Parathyroid adenoma (tissue), 2 donors: Measurements from ENCODE around the gene BSND.
"Not testable (repeated sequence)": the region's sequence is repeated elsewhere in the genome, so short reads cannot be mapped to it uniquely, and the experiment has no call there.

ENCODE experiments used
- H2AFZ ChIP-seq: fragments of 300-600 bp; sonication (generic); one replicate; pipeline ENCODE4 v1.7.0; 2017; ENCODE audit warnings: antibody characterized with exemption, mild to moderate bottlenecking
- H3K27ac ChIP-seq: fragments of 300-600 bp; sonication (generic); one replicate; pipeline ENCODE4 v1.7.0; 2017
- H3K27me3 ChIP-seq: fragments of 300-600 bp; sonication (generic); one replicate; pipeline ENCODE4 v1.7.0; 2017; ENCODE audit warnings: low read length; ENCODE audit not compliant: control insufficient read depth, insufficient read depth
- H3K36me3 ChIP-seq: fragments of 300-600 bp; sonication (generic); one replicate; pipeline ENCODE4 v1.7.0; 2017; ENCODE audit warnings: low read length; ENCODE audit not compliant: control insufficient read depth, insufficient read depth
- H3K4me1 ChIP-seq: fragments of 300-600 bp; sonication (generic); one replicate; pipeline ENCODE4 v1.7.0; 2017; ENCODE audit warnings: control low read depth
- H3K4me2 ChIP-seq: fragments of 300-600 bp; sonication (generic); one replicate; pipeline ENCODE4 v1.7.0; 2017; ENCODE audit warnings: low read length
- H3K4me3 ChIP-seq: fragments of 300-600 bp; sonication (generic); one replicate; pipeline ENCODE4 v1.7.0; 2017; ENCODE audit warnings: low read depth, low read length
- H3K79me2 ChIP-seq: fragments of 300-600 bp; sonication (generic); one replicate; pipeline ENCODE4 v1.7.0; 2017; ENCODE audit warnings: control low read depth
- H3K9ac ChIP-seq: fragments of 300-600 bp; sonication (generic); one replicate; pipeline ENCODE4 v1.7.0; 2017; ENCODE audit warnings: mild to moderate bottlenecking
- H3K9me3 ChIP-seq: fragments of 300-600 bp; sonication (generic); one replicate; pipeline ENCODE4 v1.7.0; 2017; ENCODE audit warnings: low read length; ENCODE audit not compliant: control insufficient read depth
- TF ChIP-seq, protein P1 (sequence below): fragments of 300-600 bp; sonication (generic); IDR thresholded peaks from one replicate; pipeline ENCODE4 v1.7.0; 2017; ENCODE audit warnings: antibody characterized with exemption, mild to moderate bottlenecking
- donor health status: primary hyperparathyroidism.

Gene BSND

DNA sequence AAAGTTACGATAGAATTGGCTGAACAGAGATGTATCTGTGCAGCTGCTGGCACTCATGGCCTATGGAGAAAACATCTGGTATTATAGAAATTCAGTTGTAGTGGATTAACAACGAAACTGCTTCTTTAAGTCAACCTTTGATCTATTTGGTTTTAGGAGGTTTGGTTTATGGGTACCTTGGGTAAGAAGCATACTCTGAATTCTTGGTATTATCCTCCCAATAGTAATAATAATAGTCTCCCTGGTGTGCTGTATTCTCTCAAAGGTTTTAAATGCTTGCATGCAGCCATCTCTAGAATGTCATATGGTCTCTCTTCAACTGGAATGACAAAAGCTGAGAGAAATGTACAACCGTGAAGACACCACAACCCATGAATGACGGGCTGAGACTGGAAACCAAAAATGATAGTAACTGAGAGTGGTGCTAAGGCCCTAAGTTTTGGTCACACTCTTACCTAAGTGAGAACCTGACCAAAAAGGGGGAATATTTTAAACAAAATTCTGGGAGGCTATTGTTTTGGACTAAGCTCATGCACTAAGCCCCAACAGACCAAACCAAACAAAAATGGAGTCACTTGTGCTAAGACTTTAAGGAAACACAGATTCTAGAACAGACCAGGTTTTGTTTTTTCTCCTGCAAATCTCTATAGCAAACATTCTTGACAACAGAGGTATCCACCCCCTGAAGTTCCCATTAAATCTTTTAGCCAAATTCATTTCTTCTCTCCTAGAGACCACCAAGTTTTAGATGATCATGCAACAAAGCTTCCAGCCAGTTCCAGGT is 35.9 kb upstream of the BSND start:
- Histone ChIP-seq H3K9ac (no peak overlapping the region), H3K79me2 (no peaks in the 10 kb centered on the region), H3K4me2 (no peak overlapping the region), H2AFZ (no peak overlapping the region), H3K4me3 (no peak overlapping the region), H3K27ac (no peak overlapping the region), H3K4me1 (no peaks in the 10 kb centered on the region), H3K36me3 (no peaks in the 10 kb centered on the region), H3K27me3 (no peaks in the 10 kb centered on the region), H3K9me3 (no peaks in the 10 kb centered on the region)
- TF ChIP-seq, protein P1, sequence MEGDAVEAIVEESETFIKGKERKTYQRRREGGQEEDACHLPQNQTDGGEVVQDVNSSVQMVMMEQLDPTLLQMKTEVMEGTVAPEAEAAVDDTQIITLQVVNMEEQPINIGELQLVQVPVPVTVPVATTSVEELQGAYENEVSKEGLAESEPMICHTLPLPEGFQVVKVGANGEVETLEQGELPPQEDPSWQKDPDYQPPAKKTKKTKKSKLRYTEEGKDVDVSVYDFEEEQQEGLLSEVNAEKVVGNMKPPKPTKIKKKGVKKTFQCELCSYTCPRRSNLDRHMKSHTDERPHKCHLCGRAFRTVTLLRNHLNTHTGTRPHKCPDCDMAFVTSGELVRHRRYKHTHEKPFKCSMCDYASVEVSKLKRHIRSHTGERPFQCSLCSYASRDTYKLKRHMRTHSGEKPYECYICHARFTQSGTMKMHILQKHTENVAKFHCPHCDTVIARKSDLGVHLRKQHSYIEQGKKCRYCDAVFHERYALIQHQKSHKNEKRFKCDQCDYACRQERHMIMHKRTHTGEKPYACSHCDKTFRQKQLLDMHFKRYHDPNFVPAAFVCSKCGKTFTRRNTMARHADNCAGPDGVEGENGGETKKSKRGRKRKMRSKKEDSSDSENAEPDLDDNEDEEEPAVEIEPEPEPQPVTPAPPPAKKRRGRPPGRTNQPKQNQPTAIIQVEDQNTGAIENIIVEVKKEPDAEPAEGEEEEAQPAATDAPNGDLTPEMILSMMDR = no peak

DNA sequence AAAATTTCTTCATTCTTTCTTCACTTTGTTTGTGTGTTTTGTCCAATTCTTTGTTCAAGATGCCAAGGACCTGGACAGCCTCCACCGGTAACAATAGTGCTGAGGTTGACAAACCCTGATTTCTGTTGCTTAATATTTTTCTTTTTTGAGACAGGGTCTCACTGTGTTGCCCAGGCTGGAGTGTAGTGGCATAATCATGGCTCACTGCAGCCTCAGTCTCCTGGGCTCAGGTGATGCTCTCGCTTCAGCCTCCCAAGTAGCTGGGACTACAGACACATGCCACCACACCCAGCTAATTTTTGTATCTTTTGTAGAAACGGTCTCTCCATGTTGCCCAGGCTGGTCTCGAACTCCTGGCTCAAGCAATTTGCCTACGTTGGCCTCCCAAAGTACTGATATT is 34.9 kb upstream of the BSND start:
- not testable (repeated sequence) for H3K36me3 ChIP-seq, H3K4me2 ChIP-seq, H2AFZ ChIP-seq, H3K4me1 ChIP-seq, H3K27ac ChIP-seq, H3K27me3 ChIP-seq, H3K9ac ChIP-seq, H3K9me3 ChIP-seq, H3K79me2 ChIP-seq, H3K4me3 ChIP-seq

DNA sequence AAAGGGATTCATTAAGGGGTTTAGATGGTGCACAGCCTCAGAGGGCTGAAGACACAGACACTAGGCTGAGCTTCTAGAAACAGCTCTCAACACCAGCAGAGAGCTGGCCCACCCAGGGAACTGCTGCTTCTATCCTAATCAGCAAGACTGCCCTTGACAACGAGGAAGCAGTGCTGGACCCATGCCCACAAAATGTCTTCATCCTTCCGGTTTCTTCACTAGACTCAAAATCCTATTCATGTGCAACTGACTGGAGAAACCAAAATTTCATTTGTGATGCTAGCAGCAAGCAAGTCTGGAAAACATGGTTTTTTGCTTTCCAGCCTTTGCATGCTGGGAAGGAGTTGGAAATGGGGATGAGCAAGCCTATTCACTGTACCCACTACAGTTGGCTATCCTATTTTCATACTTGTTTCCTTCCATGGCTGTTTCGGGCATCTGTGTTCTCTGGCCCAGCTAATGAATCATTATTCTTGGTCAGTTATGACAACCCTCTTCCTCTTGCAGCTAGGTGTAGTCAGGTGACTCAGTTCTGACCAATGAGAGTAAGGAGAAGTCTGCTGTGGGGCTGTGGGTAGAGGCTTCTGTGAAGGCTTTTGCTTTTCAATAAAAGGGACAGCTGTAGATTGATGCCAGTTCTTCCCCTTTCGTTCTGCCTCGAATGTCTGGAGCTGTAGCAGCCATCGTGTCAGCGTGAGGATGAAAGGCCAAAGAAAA is 33.0 kb upstream of the BSND start:
- no peak overlapping the region for H3K27ac ChIP-seq
- no peak overlapping the region for H3K9ac ChIP-seq
- no peak overlapping the region for H3K4me2 ChIP-seq
- TF ChIP-seq, protein P1 = no peak
- H3K36me3 ChIP-seq = no peaks in the 10 kb centered on the region
- H3K27me3 ChIP-seq = no peaks in the 10 kb centered on the region
- H2AFZ ChIP-seq = no peak overlapping the region
- H3K9me3 ChIP-seq = no peaks in the 10 kb centered on the region
- H3K79me2 ChIP-seq = no peaks in the 10 kb centered on the region
- H3K4me1 ChIP-seq = no peaks in the 10 kb centered on the region
- H3K4me3 ChIP-seq = no peak overlapping the region

DNA sequence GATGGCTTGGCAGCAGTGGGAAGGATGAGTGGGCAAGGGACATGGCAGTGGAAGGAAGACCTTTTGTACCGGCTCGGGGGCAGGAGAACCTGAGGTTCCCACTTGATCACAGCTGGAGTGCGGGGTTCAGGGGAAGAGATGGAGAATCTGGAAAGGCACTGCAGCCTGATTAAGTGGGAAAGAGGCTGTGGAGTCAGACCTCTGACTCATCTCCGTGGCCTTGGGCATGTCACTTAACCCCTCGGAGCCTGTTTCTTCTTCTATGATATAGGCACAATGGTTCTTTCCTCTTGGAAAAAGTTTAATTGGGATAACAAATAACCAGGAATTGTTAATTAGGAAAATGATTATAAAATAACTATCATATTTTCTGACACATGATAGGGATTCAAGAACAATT is 31.4 kb upstream of the BSND start:
- Histone ChIP-seq H3K4me2 (no peak overlapping the region), H3K79me2 (no peaks in the 10 kb centered on the region), H3K27ac (no peak overlapping the region), H3K36me3 (no peaks in the 10 kb centered on the region), H3K4me3 (no peak overlapping the region), H2AFZ (no peak overlapping the region), H3K27me3 (no peaks in the 10 kb centered on the region), H3K9me3 (no peaks in the 10 kb centered on the region), H3K4me1 (no peaks in the 10 kb centered on the region), H3K9ac (no peak overlapping the region)
- TF ChIP-seq, protein P1 = no peak

DNA sequence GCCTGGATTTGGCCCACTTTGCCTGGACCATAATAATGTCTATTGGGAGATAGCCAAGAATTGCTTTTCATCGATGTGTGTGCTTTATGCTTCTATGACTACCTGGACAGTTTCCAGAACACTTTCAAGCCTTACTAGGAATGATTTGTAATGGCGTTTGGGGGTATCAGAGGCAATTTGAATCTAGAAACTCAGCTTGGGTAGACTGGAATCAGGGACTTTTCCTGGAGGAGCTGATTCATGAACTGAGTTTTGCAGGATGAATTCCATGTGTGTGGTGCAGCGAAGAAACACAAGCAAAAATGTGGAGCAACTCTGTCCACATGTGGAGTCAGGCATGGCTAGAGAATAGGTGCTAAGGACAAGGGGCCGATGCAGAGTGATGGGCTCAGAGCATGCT is 30.2 kb upstream of the BSND start:
- H2AFZ ChIP-seq = no peak overlapping the region
- H3K27me3 ChIP-seq = no peaks in the 10 kb centered on the region
- TF ChIP-seq, protein P1 = no peak
- no peak overlapping the region for H3K4me3 ChIP-seq
- no peaks in the 10 kb centered on the region for H3K79me2 ChIP-seq
- no peak overlapping the region for H3K4me2 ChIP-seq
- H3K36me3 ChIP-seq = no peaks in the 10 kb centered on the region
- H3K9ac ChIP-seq = no peak overlapping the region
- no peak overlapping the region for H3K27ac ChIP-seq
- no peaks in the 10 kb centered on the region for H3K4me1 ChIP-seq
- no peaks in the 10 kb centered on the region for H3K9me3 ChIP-seq
